H9 (cell line): ENCODE results near the gene HNF1B. TPM values are rescaled to one million over a fixed set of nuclear protein-coding genes. Genes with fewer than 3 reads are reported as not detected.

Source experiments
- DNase-seq: peaks from one replicate; pipeline ENCODE4 v3.0.0-alpha.2; 2017
- H2AFZ ChIP-seq: one replicate; pipeline ENCODE4 v1.6.1; 2013; ENCODE audit warnings: mild to moderate bottlenecking, low read length, control low read depth, moderate library complexity
- H2AK5ac ChIP-seq: 2 replicates; pipeline ENCODE4 v1.6.1; 2013; ENCODE audit warnings: low read length, control low read depth, mixed read lengths; ENCODE audit not compliant: insufficient read length
- H2BK120ac ChIP-seq: one replicate; pipeline ENCODE4 v1.6.1; 2013; ENCODE audit warnings: low read depth, mild to moderate bottlenecking, low read length, control low read depth, inconsistent platforms; ENCODE audit not compliant: poor library complexity, severe bottlenecking
- H2BK12ac ChIP-seq: 2 replicates; pipeline ENCODE4 v1.6.1; 2013; ENCODE audit warnings: low read length, control low read depth, mixed read lengths, low read depth; ENCODE audit not compliant: insufficient read length
- H2BK15ac ChIP-seq: 2 replicates; pipeline ENCODE4 v1.6.1; 2013; ENCODE audit warnings: low read depth, low read length, control low read depth
- H2BK20ac ChIP-seq: one replicate; pipeline ENCODE4 v1.6.1; 2013; ENCODE audit warnings: low read depth, mild to moderate bottlenecking, low read length, control low read depth, inconsistent platforms; ENCODE audit not compliant: poor library complexity, severe bottlenecking
- H2BK5ac ChIP-seq: 2 replicates; pipeline ENCODE4 v1.6.1; 2013; ENCODE audit warnings: low read length, control low read depth, mixed read lengths; ENCODE audit not compliant: insufficient read length
- H3K14ac ChIP-seq: 2 replicates; pipeline ENCODE4 v1.6.1; 2013; ENCODE audit warnings: low read length, control low read depth; ENCODE audit not compliant: insufficient read depth
- H3K18ac ChIP-seq: 2 replicates; pipeline ENCODE4 v1.6.1; 2013; ENCODE audit warnings: low read depth, mild to moderate bottlenecking, mixed read lengths, low read length, control low read depth; ENCODE audit not compliant: insufficient read length
- H3K23ac ChIP-seq: 2 replicates; pipeline ENCODE4 v1.6.1; 2013; ENCODE audit warnings: low read length, control low read depth, mixed read lengths, low read depth; ENCODE audit not compliant: insufficient read length
- H3K23me2 ChIP-seq: 2 replicates; pipeline ENCODE4 v1.6.1; 2013; ENCODE audit warnings: low read depth, mild to moderate bottlenecking, mixed read lengths, low read length, control low read depth; ENCODE audit not compliant: insufficient read length, poor library complexity, severe bottlenecking
- H3K27ac ChIP-seq: 2 replicates; pipeline ENCODE4 v1.5.1; 2013; ENCODE audit warnings: low read length, control low read depth, mixed read lengths, low read depth; ENCODE audit not compliant: insufficient read length
- H3K27me3 ChIP-seq: 2 replicates; pipeline ENCODE4 v1.6.1; 2013; ENCODE audit warnings: low read length, control low read depth, inconsistent platforms; ENCODE audit not compliant: insufficient read depth
- H3K4ac ChIP-seq: 2 replicates; pipeline ENCODE4 v1.6.1; 2013; ENCODE audit warnings: low read depth, mild to moderate bottlenecking, control low read depth, inconsistent platforms, low read length, moderate library complexity
- H3K4me1 ChIP-seq: 2 replicates; pipeline ENCODE4 v1.6.1; 2013; ENCODE audit warnings: low read length, control low read depth, inconsistent platforms; ENCODE audit not compliant: insufficient read depth
- H3K4me2 ChIP-seq: 2 replicates; pipeline ENCODE4 v1.6.1; 2013; ENCODE audit warnings: low read length, control low read depth, mixed read lengths; ENCODE audit not compliant: insufficient read length, insufficient read depth
- H3K56ac ChIP-seq: 2 replicates; pipeline ENCODE4 v1.6.1; 2013; ENCODE audit warnings: low read depth, mild to moderate bottlenecking, mixed read lengths, low read length, control low read depth; ENCODE audit not compliant: insufficient read length
- H3K79me1 ChIP-seq: 2 replicates; pipeline ENCODE4 v1.6.1; 2013; ENCODE audit warnings: low read depth, mild to moderate bottlenecking, moderate library complexity, low read length, control low read depth, inconsistent platforms; ENCODE audit not compliant: insufficient read depth, poor library complexity, severe bottlenecking
- H3K79me2 ChIP-seq: 2 replicates; pipeline ENCODE4 v1.6.1; 2013; ENCODE audit warnings: low read length, control low read depth, inconsistent platforms; ENCODE audit not compliant: insufficient read depth
- H3K9ac ChIP-seq: 2 replicates; pipeline ENCODE4 v1.6.1; 2013; ENCODE audit warnings: low read length, control low read depth, mixed read lengths; ENCODE audit not compliant: insufficient read length; ENCODE audit errors: extremely low read depth
- H3K9me3 ChIP-seq: one replicate; pipeline ENCODE4 v1.6.1; 2013; ENCODE audit warnings: low read depth, low read length, inconsistent platforms; ENCODE audit not compliant: control insufficient read depth
- H3T11ph ChIP-seq: one replicate; pipeline ENCODE4 v1.6.1; 2013; ENCODE audit warnings: mild to moderate bottlenecking, low read length, control low read depth, inconsistent platforms
- H4K20me1 ChIP-seq: one replicate; pipeline ENCODE4 v1.6.1; 2013; ENCODE audit not compliant: control insufficient read depth, insufficient read length, insufficient read depth
- H4K5ac ChIP-seq: 2 replicates; pipeline ENCODE4 v1.6.1; 2013; ENCODE audit warnings: low read depth, mild to moderate bottlenecking, mixed read lengths, low read length, control low read depth; ENCODE audit not compliant: insufficient read length
- H4K8ac ChIP-seq: replicated peaks from 2 replicates; pipeline ENCODE4 v1.6.1; 2013; ENCODE audit warnings: low read length, control low read depth, mixed read lengths, low read depth; ENCODE audit not compliant: insufficient read length
- H4K91ac ChIP-seq: 2 replicates; pipeline ENCODE4 v1.6.1; 2013; ENCODE audit warnings: low read depth, mild to moderate bottlenecking, moderate library complexity, mixed read lengths, low read length, control low read depth; ENCODE audit not compliant: insufficient read length
- H3K27ac Mint-ChIP-seq, 3 experiments: 2 replicates in 2 of 3; 3 replicates in 1 of 3; pipeline ENCODE4 v1.8.0; 2020 to 2021; ENCODE audit warnings: mixed read lengths in 3 of 3, mild to moderate bottlenecking in 1 of 3, moderate library complexity in 1 of 3
- H3K27me3 Mint-ChIP-seq: 2 replicates; pipeline ENCODE4 v1.8.0; 2021; ENCODE audit warnings: low read depth, mild to moderate bottlenecking, moderate library complexity, mixed read lengths
- H3K36me3 Mint-ChIP-seq, 3 experiments: 2 replicates in 2 of 3; 3 replicates in 1 of 3; pipeline ENCODE4 v1.8.0; 2020 to 2021; ENCODE audit warnings: low read depth in 3 of 3, mixed read lengths in 3 of 3; ENCODE audit not compliant: insufficient read depth in 1 of 3
- H3K4me1 Mint-ChIP-seq, 2 experiments: 2 replicates each; pipeline ENCODE4 v1.8.0; 2020; ENCODE audit warnings: mixed read lengths in 2 of 2
- H3K4me3 Mint-ChIP-seq, 2 experiments: 2 replicates in 1 of 2; 3 replicates in 1 of 2; pipeline ENCODE4 v1.8.0; 2020 to 2021; ENCODE audit warnings: mild to moderate bottlenecking in 2 of 2, mixed read lengths in 2 of 2, moderate library complexity in 1 of 2
- H3K9me3 Mint-ChIP-seq, 2 experiments: 2 replicates in 1 of 2; 3 replicates in 1 of 2; pipeline ENCODE4 v1.8.0; 2020; ENCODE audit warnings: mild to moderate bottlenecking in 2 of 2, mixed read lengths in 2 of 2, moderate library complexity in 1 of 2
- WGBS: extraction: QIAGEN DNeasy Blood & Tissue Kit; methylation state at CpG from one replicate; pipeline ENCODE4 v1.1.7; 2013; ENCODE audit warnings: missing lambda C conversion rate, low lambda C conversion rate, mixed read lengths; ENCODE audit not compliant: insufficient read length; ENCODE audit errors: extremely low coverage; 5-methylcytosine and 5-hydroxymethylcytosine counted together
- total RNA-seq: library from RNA; stranded (reverse); gene quantifications from 2 replicates; pipeline ENCODE4 v1.2.1, GENCODE V29; 2021
- TF ChIP-seq, protein P1 (sequence below): fragments of 200-600 bp; sonication (generic); conservative IDR thresholded peaks from 3 replicates; pipeline ENCODE4 v1.8.0; 2021; ENCODE audit warnings: antibody characterized with exemption, mild to moderate bottlenecking

HNF1B gene
- total RNA-seq, 1 experiment from 2014 or later: not detected

- Mint-ChIP-seq H3K36me3 (no peaks in the 10 kb centered on the region), H3K27me3 (peaks cover 16% of the 10 kb centered on the region), H3K4me1 (no peaks in the 10 kb centered on the region), H3K4me3 (no peak overlapping the region), H3K27ac (no peak overlapping the region), H3K9me3 (no peaks in the 10 kb centered on the region)
- no peak overlapping the region for H3K18ac ChIP-seq
- no peak overlapping the region for H2AFZ ChIP-seq
- DNase-seq: no peak
- H3K23me2 ChIP-seq: no peaks in the 10 kb centered on the region
- no peak overlapping the region for H3T11ph ChIP-seq
- no peak overlapping the region for H2BK20ac ChIP-seq
- no peak overlapping the region for H3K4ac ChIP-seq
- H3K79me1 ChIP-seq: no peaks in the 10 kb centered on the region
- no peak overlapping the region for H3K23ac ChIP-seq
- H3K14ac ChIP-seq: no peak overlapping the region
- no peak overlapping the region for H3K9ac ChIP-seq
- no peaks in the 10 kb centered on the region for H4K20me1 ChIP-seq
- H2BK5ac ChIP-seq: no peak overlapping the region
- no peaks in the 10 kb centered on the region for H3K79me2 ChIP-seq
- no peak overlapping the region for H4K91ac ChIP-seq
- no peak overlapping the region for H2AK5ac ChIP-seq
- H3K27ac ChIP-seq: no peak overlapping the region
- TF ChIP-seq, protein P1, sequence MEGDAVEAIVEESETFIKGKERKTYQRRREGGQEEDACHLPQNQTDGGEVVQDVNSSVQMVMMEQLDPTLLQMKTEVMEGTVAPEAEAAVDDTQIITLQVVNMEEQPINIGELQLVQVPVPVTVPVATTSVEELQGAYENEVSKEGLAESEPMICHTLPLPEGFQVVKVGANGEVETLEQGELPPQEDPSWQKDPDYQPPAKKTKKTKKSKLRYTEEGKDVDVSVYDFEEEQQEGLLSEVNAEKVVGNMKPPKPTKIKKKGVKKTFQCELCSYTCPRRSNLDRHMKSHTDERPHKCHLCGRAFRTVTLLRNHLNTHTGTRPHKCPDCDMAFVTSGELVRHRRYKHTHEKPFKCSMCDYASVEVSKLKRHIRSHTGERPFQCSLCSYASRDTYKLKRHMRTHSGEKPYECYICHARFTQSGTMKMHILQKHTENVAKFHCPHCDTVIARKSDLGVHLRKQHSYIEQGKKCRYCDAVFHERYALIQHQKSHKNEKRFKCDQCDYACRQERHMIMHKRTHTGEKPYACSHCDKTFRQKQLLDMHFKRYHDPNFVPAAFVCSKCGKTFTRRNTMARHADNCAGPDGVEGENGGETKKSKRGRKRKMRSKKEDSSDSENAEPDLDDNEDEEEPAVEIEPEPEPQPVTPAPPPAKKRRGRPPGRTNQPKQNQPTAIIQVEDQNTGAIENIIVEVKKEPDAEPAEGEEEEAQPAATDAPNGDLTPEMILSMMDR: no peak
- H3K56ac ChIP-seq: no peak overlapping the region
- H2BK15ac ChIP-seq: no peak overlapping the region
- H3K9me3 ChIP-seq: no peaks in the 10 kb centered on the region
- no peak overlapping the region for H4K8ac ChIP-seq
- H3K4me2 ChIP-seq: no peak overlapping the region
- H3K27me3 ChIP-seq: no peaks in the 10 kb centered on the region
- no peak overlapping the region for H4K5ac ChIP-seq
- no peak overlapping the region for H2BK12ac ChIP-seq
- no CpG with 5 or more reads among the region's 7 CpGs for WGBS
- no peak overlapping the region for H2BK120ac ChIP-seq
- no peaks in the 10 kb centered on the region for H3K4me1 ChIP-seq
Measured at GRCh38 chr17:37761059-37761458, 16.2 kb upstream of the HNF1B start.
